NCI-H1417 treated with DMSO at 0.1 percent for 48 hours (cell line): Measurements from ENCODE around the gene HDDC3.

Experiments used
- DNase-seq: peaks from one replicate; lab custom pipeline; 2025; lab: John Stamatoyannopoulos, UW

HDDC3 gene

DNA sequence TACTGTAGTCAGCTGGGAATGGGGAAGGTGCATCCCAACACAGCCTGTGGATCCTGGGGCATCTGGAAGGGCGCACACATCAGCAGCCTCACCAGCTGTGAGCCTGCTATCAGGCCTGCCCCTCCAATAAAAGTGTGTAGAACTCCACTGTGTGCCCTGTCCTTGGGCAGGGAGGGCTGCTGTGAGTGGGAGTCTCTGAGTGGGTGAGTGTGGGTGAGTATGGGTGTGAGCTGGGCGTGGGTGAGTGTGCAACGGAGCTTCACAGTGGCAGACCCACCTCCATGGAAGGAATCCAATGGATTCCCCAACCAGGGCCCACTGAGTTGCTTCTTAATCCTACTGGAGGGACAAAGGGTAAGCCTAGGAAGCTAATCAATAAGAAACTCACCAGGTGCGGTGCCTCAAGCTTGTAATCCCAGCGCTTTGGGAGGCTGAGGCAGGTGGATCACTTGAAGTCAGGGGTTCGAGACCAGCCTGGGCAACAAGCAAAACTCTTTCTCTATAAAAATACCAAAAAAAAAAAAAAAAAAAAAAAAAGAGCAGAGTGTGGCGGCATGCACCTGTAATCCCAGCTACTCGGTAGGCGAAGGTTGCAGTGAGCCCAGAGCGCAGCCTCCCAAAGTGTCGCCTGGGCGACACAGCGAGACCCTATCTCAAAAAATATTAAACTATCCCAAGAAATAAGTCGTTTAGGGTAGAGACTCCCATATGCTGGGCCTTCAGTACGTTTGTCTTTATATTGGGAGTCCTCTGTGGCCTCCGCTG is 21.8 kb upstream of the HDDC3 start:
- no peak for DNase-seq

DNA sequence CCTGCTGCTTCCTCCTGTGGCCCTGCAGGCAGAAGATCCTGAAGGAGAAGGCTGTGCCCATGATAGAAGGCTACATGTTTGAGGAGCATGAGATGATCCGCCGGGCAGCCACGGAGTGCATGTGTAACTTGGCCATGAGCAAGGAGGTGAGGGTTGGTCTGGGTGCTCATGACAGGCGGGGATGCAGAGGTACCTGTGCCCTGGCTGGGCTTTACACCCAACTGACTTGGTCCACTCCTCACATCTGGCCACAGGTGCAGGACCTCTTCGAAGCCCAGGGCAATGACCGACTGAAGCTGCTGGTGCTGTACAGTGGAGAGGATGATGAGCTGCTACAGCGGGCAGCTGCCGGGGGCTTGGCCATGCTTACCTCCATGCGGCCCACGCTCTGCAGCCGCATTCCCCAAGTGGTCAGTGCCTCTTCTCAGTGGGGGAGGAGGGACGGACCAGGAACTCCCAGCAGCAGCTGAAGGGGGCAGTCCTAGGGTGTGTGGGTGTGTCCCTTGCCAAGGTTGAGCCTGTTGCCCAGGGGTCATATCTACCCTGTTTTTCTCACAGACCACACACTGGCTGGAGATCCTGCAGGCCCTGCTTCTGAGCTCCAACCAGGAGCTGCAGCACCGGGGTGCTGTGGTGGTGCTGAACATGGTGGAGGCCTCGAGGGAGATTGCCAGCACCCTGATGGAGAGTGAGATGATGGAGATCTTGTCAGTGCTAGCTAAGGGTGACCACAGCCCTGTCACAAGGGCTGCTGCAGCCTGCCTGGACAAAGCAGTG is 20.7 kb upstream of the HDDC3 start:
- DNase-seq, result no peak

DNA sequence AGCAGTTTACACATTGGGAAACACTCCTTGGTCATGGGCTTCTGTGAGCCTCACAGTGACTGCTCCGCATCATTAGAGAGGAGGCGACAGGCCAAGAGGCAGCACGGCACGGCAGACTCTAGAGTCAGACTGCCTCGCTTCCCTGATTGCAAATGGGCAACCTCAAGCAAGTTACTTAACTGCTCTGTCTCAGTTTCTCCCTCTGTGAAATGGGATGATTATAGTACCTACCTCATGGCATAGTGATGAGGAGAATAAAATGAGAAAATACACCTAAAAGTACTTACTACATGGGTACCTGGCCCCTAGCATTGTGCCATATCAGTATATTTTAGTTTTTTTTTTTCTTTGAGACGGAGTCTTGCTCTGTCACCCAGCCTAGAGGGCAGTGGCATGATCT is 18.3 kb upstream of the HDDC3 start:
- DNase-seq, result no peak

DNA sequence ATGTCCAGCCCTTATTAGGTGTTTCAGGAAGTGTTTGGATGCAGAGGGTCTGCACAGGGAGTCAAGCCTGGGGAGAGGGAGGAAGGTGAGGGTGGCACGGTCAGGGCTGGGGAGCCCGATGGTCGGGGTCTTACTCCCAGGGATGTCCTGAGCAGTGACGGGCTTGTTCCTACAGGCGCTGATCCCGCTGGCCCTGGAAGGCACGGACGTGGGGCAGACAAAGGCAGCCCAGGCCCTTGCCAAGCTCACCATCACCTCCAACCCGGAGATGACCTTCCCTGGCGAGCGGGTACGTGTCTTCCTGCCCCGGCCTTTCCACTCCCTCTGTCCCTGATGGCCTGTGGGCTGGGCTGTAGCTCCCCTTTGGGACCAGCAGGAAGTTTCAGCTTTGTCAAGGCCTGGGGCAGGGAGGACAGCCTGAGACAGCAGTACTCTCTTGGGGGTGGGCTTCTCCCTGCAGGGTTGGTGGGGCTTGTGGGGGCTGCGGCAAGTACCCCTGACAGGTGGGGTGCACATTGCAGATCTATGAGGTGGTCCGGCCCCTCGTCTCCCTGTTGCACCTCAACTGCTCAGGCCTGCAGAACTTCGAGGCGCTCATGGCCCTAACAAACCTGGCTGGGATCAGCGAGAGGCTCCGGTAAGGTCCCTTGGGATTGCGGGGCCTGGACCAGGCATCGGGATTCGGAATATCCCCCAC is 17.8 kb upstream of the HDDC3 start:
- DNase-seq, result no peak

DNA sequence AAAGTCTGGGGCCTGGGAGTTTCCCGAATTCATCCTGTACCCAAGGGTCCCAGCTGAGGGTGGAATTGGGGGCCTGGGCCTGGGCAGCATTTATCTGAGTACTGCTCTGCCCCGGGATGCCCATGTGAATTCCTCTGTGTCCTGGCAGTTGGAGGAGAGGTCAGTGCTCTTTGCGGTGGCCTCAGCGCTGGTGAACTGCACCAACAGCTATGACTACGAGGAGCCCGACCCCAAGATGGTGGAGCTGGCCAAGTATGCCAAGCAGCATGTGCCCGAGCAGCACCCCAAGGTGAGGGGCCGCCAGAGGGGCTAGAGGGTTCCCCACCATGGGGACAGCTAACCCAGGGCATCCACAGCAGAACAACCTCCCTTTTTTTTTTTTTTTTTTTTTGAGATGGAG is 16.2 kb upstream of the HDDC3 start:
- DNase-seq, result no peak

GRCh38 chr15:90947577-90948357 is 15.4 kb upstream of the HDDC3 start:
- no peak for DNase-seq

DNA sequence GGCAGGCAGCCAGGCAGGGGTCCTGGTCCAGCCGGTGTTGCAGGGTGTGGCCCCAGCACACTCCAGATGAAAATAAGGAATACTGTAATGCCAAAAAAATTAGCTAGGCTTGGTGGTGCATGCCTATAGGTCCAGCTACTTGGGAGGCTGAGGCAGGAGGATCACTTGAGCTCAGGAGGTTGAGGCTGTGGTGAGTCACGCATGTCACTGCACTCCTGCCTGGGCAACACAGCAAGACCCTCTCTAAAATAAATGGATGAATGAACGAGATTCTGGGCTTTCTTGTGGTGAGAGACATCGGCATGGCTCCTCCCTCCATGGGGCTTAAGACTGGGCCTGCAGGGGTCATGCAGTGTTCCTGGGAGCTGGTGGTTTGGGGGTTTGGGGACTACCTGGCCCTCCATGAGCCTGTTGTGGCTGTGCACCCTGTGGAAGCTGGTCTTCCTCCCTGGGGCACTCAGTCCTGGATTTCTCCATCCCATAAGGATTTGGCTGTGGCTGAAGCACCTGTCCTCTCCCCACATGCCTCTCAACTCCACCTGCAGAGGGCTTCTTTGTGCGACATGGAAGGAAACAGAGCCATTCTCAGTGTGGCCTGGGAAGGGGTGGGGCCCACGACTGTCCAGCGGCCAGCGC is 14.7 kb upstream of the HDDC3 start:
- DNase-seq, result no peak

DNA sequence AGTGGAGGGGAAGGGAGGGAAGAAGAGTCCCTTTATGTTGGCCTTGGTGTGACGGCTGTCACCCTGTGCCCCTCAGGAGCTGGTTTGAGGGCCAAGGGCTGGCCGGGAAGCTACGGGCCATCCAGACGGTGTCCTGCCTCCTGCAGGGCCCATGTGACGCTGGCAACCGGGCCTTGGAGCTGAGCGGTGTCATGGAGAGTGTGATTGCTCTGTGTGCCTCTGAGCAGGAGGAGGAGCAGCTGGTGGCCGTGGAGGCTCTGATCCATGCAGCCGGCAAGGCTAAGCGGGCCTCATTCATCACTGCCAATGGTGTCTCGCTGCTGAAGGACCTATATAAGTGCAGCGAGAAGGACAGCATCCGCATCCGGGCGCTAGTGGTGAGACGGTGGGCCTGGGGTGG is 14.2 kb upstream of the HDDC3 start:
- no peak for DNase-seq

- no peak for DNase-seq
These were observed 12.7 kb upstream of the HDDC3 start for GRCh38 chr15:90945091-90945490.

GRCh38 chr15:90942354-90943120 is 10.2 kb upstream of the HDDC3 start:
- no peak for DNase-seq

DNA sequence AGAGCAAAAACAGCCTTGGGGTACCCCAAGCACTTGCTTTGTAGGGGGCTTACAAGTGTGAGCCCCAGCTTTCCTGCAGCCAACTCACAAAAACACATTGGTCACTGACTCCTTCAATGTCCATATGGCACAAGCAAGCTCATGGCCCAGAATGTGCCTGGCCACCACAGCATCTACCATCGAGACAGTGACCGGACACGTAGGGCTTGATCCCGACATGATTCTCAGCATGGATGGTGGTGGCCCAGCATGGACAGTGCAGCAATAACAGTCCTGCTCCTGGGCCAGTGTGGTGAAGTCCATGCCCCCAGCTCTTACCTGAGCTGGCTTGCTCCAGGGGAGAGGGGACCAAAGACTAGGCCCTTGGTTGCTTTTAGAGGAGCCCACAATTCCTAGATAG is 8.7 kb upstream of the HDDC3 start:
- no peak for DNase-seq

GRCh38 chr15:90939756-90940155 is 7.4 kb upstream of the HDDC3 start:
- no peak for DNase-seq

GRCh38 chr15:90938261-90938660 is 5.9 kb upstream of the HDDC3 start:
- DNase-seq, result no peak

GRCh38 chr15:90936823-90937222 is 4.5 kb upstream of the HDDC3 start:
- DNase-seq, result no peak

DNA sequence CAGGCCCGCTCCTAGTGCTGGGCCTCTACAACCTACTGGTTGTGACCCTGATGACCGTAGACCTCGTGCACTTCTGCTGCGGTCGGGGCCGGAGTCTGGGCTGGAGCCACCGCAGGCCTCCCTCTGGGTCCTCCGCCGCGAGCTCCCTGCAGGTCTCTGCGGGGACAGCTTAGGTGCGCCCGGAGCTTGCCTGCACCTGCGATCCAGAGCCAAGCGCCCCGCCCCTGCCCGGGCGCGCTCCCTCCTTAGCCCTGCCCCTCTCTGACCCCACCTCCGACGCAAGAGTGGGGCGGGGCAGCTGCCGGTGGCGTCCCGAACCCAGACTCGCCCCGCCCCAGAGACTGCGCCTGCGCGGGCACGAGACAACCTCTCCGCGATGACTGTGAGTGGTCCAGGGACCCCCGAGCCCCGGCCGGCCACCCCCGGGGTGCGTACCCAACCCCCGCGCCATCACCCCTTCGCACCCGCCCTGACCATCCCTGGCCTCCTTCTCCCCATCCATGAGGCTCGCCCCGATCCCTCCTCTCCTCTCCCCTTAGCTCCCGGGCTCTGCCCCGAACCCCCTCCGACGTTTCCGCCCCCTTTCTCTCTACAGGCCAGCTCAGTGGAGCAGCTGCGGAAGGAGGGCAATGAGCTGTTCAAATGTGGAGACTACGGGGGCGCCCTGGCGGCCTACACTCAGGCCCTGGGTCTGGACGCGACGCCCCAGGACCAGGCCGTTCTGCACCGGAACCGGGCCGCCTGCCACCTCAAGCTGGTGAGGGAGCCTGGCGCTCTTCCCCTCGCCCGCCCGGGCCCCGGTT is 2.8 kb upstream of the HDDC3 start, which contains the start of gene UNC45A:
UNC45A (plus strand) TSS at position 337 of the 803 bp plus-strand sequence; CDS start at position 377, 40 bp downstream.
- peak; percentile 88 for DNase-seq

DNA sequence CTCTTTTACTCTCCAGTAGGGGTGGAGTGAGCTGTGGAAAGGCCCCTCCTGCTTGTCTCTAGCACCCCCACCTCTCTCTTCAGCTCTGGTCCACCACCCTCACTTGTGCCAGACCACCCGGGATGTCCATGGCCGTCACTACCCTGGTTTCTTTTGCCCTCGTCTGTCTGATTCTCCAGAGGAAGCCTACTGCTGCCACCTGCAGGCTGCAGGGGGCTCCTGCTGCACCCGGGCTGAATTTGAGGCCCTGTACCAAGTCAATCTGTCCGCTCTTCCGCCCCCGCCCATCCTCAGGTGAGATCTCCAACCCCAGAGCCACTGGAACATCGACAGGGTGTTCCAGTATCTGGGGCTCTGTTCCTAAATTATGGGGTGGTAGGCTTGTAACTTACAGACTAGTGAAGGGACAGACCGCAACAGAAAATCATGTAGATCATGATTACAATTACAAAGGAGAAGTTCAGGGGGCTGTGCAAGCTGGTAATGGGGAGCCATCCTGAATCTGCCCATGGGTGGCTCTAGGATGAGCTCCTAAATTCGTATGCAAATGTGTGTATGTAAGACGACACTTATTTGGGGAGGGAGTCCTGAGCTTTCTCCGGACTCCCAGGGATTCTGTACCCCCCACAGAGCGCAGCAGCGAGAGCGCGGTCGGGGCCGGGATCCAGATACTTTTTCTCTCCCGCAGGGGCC is 2.1 kb upstream of the HDDC3 start:
- DNase-seq, result peak; percentile 75

DNA sequence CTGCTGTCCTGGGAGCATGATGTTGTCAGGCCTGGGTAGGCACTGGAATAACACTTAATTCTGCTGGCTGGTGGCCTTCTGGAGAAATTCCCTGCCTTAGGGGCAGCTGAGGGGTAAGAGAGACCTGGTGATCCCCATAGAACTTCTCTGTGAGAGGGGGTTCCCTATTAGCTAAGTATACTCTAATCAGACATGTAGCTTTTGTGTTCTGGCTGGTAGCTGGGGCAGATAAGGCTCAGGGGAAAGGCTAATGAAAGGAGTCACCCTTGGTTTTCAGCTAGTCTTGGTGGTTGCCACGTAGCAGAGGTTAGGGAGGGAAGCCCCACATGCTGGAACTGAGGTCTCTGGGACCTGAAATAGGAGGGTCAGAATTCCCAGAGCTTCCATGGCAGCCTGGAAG is 952 bp upstream of the HDDC3 start:
- DNase-seq, result no peak

- DNase-seq, result no peak
These were observed 277 bp upstream of the HDDC3 start for GRCh38 chr15:90932660-90932991.

- DNase-seq, result no peak
These were observed 848 bp downstream of the HDDC3 start for GRCh38 chr15:90931575-90931827.
